Measurements from ENCODE around the gene EPB41L4B. TPM values are rescaled to one million over a fixed set of nuclear protein-coding genes. Genes with fewer than 3 reads are reported as not detected.

Gene EPB41L4B
- total and polyA plus RNA-seq, 7 experiments from 2014 or later: 0.36 TPM; not detected in 6

DNA sequence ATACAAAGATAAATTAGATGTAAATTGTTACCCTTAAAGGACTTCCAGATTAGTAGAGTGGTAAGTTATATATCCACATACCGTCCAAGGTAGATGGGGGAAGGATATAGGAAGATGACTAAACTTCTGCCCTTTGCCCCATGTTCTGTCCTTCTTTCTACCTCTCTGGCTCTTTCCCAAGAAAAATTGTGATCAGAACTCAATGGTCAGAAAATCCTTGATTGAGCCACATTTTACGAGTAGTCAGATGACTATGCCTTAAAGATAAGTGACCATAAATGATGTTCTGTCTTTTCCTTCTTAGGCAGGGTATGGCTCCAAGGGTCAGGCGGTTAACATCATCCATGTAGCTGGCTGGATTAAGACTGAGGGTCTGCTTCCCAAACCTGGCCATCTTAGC lies 158.2 kb downstream of the EPB41L4B start:
- no peaks in the 10 kb centered on the region for H3K27me3 ChIP-seq (ENCODE audit: control insufficient read depth in 2 of 2, insufficient read depth in 2 of 2, low read length in 2 of 2)
- no peaks in the 10 kb centered on the region for H3K36me3 ChIP-seq (ENCODE audit: control insufficient read depth in 2 of 3, insufficient read depth in 3 of 3, low read length in 3 of 3)
- intact Hi-C loops (cut with micrococcal nuclease): no loop called here
- POLR2A ChIA-PET: no interaction called here
- Mint-ChIP-seq H3K27ac (no peak overlapping the region), H3K9me3 (peaks cover 0 to 18% (median 11%) of the 10 kb centered on the region in 11 donors), H3K4me3 (no peak overlapping the region), H3K27me3 (peaks cover 34 to 54% (median 50%) of the 10 kb centered on the region in 5 donors), H3K36me3 (peaks cover 0 to 16% (median 5%) of the 10 kb centered on the region in 5 donors), H3K4me1 (peaks cover 0 to 6% (median 4%) of the 10 kb centered on the region in 7 donors)
- DNase-seq (no peak), ATAC-seq (no peak)
- no peak overlapping the region for H3K27ac ChIP-seq (ENCODE audit: low read depth, low read length)
- CTCF ChIA-PET: no interaction called here
- no peaks in the 10 kb centered on the region for H3K4me1 ChIP-seq (ENCODE audit: control insufficient read depth in 2 of 2, insufficient read depth in 2 of 2, low read length in 2 of 2)
- no peaks in the 10 kb centered on the region for H3K9me3 ChIP-seq (ENCODE audit: control insufficient read depth in 2 of 3, low read length in 3 of 3)
- H3K4me3 ChIP-seq (ENCODE audit: low read length): no peak overlapping the region

DNA sequence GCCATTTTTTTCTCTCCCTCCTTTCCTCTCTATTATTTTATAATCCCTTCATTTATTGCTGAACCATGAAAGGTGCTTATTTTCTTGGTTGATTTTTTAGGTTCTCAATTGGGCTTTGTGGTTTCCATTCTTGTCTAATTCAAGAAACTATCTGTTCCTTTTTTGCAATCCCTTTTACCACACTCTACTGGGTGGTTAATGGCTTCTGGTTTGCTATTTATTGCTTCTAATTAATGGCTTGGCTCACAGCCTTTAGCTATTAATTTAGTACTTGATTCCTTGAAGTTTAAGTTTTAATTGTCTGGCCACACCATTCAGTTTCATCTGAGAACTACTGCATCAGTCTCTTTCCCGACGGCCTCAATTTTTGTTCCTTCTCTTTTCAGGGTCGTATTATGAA lies 159.4 kb downstream of the EPB41L4B start:
- no peak overlapping the region for H3K27ac ChIP-seq (ENCODE audit: low read depth, low read length)
- H3K4me1 ChIP-seq (ENCODE audit: control insufficient read depth in 2 of 2, insufficient read depth in 2 of 2, low read length in 2 of 2): no peaks in the 10 kb centered on the region
- Mint-ChIP-seq H3K36me3 (peaks cover 0 to 16% (median 8%) of the 10 kb centered on the region in 5 donors), H3K27ac (no peak overlapping the region), H3K27me3 (peaks cover 31 to 49% (median 46%) of the 10 kb centered on the region in 5 donors), H3K4me3 (no peak overlapping the region), H3K9me3 (peaks cover 0 to 18% (median 11%) of the 10 kb centered on the region in 11 donors), H3K4me1 (no peaks in the 10 kb centered on the region)
- H3K36me3 ChIP-seq (ENCODE audit: control insufficient read depth in 2 of 3, insufficient read depth in 3 of 3, low read length in 3 of 3): no peaks in the 10 kb centered on the region
- intact Hi-C loops (cut with micrococcal nuclease): no loop called here
- DNase-seq (no peak), ATAC-seq (no peak)
- no peak overlapping the region for H3K4me3 ChIP-seq (ENCODE audit: low read length)
- POLR2A ChIA-PET: no interaction called here
- no peaks in the 10 kb centered on the region for H3K27me3 ChIP-seq (ENCODE audit: control insufficient read depth in 2 of 2, insufficient read depth in 2 of 2, low read length in 2 of 2)
- CTCF ChIA-PET: no interaction called here
- no peaks in the 10 kb centered on the region for H3K9me3 ChIP-seq (ENCODE audit: control insufficient read depth in 2 of 3, low read length in 3 of 3)

- Mint-ChIP-seq H3K4me1 (no peaks in the 10 kb centered on the region), H3K27me3 (peaks cover 12 to 35% (median 30%) of the 10 kb centered on the region in 5 donors), H3K36me3 (peaks cover 0 to 9% (median 4%) of the 10 kb centered on the region in 5 donors), H3K4me3 (no peak overlapping the region), H3K9me3 (peaks cover 0 to 11% (median 4%) of the 10 kb centered on the region in 11 donors), H3K27ac (no peak overlapping the region)
- ATAC-seq: no peak
- H3K4me1 ChIP-seq (ENCODE audit: control insufficient read depth in 2 of 2, insufficient read depth in 2 of 2, low read length in 2 of 2): no peaks in the 10 kb centered on the region
- no peaks in the 10 kb centered on the region for H3K9me3 ChIP-seq (ENCODE audit: control insufficient read depth in 2 of 3, low read length in 3 of 3)
- POLR2A ChIA-PET: no interaction called here
- intact Hi-C loops (cut with micrococcal nuclease): no loop called here
- H3K4me3 ChIP-seq (ENCODE audit: low read length): no peak overlapping the region
- no peak overlapping the region for H3K27ac ChIP-seq (ENCODE audit: low read depth, low read length)
- no peak for DNase-seq
- CTCF ChIA-PET: no interaction called here
- no peaks in the 10 kb centered on the region for H3K27me3 ChIP-seq (ENCODE audit: control insufficient read depth in 2 of 2, insufficient read depth in 2 of 2, low read length in 2 of 2)
- H3K36me3 ChIP-seq (ENCODE audit: control insufficient read depth in 2 of 3, insufficient read depth in 3 of 3, low read length in 3 of 3): no peaks in the 10 kb centered on the region
These were observed 161.3 kb downstream of the EPB41L4B start for GRCh38 chr9:109159583-109159982.

DNA sequence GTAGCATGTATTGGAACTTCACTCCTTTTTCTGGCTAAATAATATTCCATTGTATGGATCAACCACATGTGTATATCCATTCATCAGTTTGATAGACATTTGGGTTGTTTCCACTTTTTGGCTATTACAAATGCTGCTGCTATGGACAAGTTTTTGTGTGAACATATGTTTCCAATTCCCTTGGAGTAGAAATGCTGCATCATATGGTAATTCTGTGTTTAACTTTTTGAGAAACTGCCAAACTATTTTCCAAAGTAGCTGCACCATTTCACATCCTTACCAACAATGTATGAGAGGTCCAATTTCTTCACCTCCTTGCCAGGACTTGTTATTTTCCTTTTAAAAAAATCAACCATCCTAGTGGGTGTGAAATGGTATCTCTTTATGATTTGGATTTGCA lies 162.2 kb downstream of the EPB41L4B start:
- Mint-ChIP-seq H3K4me1 (no peaks in the 10 kb centered on the region), H3K27me3 (peaks cover 8 to 31% (median 24%) of the 10 kb centered on the region in 5 donors), H3K36me3 (peaks cover 0 to 8% (median 7%) of the 10 kb centered on the region in 5 donors), H3K9me3 (peaks cover 0 to 15% (median 9%) of the 10 kb centered on the region in 11 donors), H3K27ac (no peak overlapping the region), H3K4me3 (no peak overlapping the region)
- no peak for ATAC-seq
- H3K27ac ChIP-seq (ENCODE audit: low read depth, low read length): no peak overlapping the region
- DNase-seq: no peak
- no peaks in the 10 kb centered on the region for H3K4me1 ChIP-seq (ENCODE audit: control insufficient read depth in 2 of 2, insufficient read depth in 2 of 2, low read length in 2 of 2)
- intact Hi-C loops (cut with micrococcal nuclease): no loop called here
- no peaks in the 10 kb centered on the region for H3K36me3 ChIP-seq (ENCODE audit: control insufficient read depth in 2 of 3, insufficient read depth in 3 of 3, low read length in 3 of 3)
- CTCF ChIA-PET: no interaction called here
- H3K9me3 ChIP-seq (ENCODE audit: control insufficient read depth in 2 of 3, low read length in 3 of 3): peaks cover 0 to 5% (median 0%) of the 10 kb centered on the region in 3 experiments
- no peak overlapping the region for H3K4me3 ChIP-seq (ENCODE audit: low read length)
- POLR2A ChIA-PET: no interaction called here
- no peaks in the 10 kb centered on the region for H3K27me3 ChIP-seq (ENCODE audit: control insufficient read depth in 2 of 2, insufficient read depth in 2 of 2, low read length in 2 of 2)

DNA sequence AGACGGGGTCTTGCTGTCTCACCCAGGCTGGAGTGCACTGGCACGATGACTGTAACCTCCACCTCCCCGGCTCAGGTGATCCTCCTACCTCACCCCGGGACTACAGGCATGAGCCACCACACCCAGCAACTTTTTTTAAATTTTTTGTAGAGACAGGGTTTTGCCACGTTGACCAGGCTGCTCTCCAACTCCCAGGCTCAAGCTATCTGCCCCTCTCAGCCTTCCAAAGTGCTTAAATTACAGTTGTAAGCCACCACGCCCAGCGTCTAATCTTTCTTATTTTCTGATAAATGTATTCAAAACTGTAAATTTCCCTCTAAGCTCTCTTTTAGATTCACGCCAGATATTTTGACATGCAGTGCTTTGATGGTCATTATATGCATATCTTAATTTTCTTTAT lies 164.2 kb downstream of the EPB41L4B start:
- ChIA-PET POLR2A (no interaction called here), CTCF (no interaction called here)
- no peak overlapping the region for H3K4me3 ChIP-seq (ENCODE audit: low read length)
- H3K27me3 ChIP-seq (ENCODE audit: control insufficient read depth in 2 of 2, insufficient read depth in 2 of 2, low read length in 2 of 2): no peaks in the 10 kb centered on the region
- Mint-ChIP-seq H3K4me3 (no peak overlapping the region), H3K4me1 (no peaks in the 10 kb centered on the region), H3K27me3 (peaks cover 7 to 24% (median 12%) of the 10 kb centered on the region in 5 donors), H3K27ac (no peak overlapping the region), H3K36me3 (peaks cover 0 to 15% (median 10%) of the 10 kb centered on the region in 5 donors), H3K9me3 (peaks cover 0 to 33% (median 16%) of the 10 kb centered on the region in 11 donors)
- intact Hi-C loops (cut with micrococcal nuclease): no loop called here
- H3K36me3 ChIP-seq (ENCODE audit: control insufficient read depth in 2 of 3, insufficient read depth in 3 of 3, low read length in 3 of 3): no peaks in the 10 kb centered on the region
- no peak overlapping the region for H3K27ac ChIP-seq (ENCODE audit: low read depth, low read length)
- no peaks in the 10 kb centered on the region for H3K4me1 ChIP-seq (ENCODE audit: control insufficient read depth in 2 of 2, insufficient read depth in 2 of 2, low read length in 2 of 2)
- ATAC-seq (no peak), DNase-seq (no peak)
- H3K9me3 ChIP-seq (ENCODE audit: control insufficient read depth in 2 of 3, low read length in 3 of 3): peaks cover 0 to 14% (median 0%) of the 10 kb centered on the region in 3 experiments

DNA sequence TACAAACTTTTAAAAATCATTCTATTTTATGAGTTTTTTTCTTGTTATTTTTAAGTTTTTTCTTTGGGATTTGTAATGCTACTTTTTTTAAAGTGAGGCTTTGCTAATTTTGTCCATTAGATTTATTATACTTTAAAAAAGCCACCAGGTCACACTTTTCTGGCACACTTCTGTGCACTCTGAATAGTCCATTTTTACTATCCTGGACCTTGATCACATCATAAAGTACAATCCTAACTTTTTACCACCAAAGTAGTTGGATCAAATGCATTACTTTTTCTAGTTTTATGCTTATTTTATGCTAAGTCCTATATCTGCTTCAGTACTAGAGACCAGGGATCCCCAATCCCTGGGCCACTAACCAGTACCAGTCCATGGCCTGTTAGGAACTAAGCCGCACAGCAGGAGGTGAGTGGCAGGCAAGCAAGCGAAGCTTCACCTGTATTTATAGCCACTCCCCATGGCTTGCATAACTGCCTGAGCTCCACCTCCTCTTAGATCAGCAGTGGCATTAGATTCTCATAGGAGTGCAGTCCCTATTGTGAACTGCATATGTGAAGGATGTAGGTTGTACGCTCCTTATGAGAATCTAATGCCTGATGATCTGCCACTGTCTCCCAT lies 169.8 kb downstream of the EPB41L4B start:
- CTCF ChIA-PET: no interaction called here
- ATAC-seq (no peak), DNase-seq (no peak)
- no peak overlapping the region for H3K27ac ChIP-seq (ENCODE audit: low read depth, low read length)
- H3K36me3 ChIP-seq (ENCODE audit: control insufficient read depth in 2 of 3, insufficient read depth in 3 of 3, low read length in 3 of 3): no peaks in the 10 kb centered on the region
- Mint-ChIP-seq H3K27ac (no peak overlapping the region), H3K36me3 (peaks cover 0 to 10% (median 3%) of the 10 kb centered on the region in 5 donors), H3K4me3 (no peak overlapping the region), H3K4me1 (no peaks in the 10 kb centered on the region), H3K9me3 (peaks cover 0 to 35% (median 14%) of the 10 kb centered on the region in 11 donors), H3K27me3 (peaks cover 0 to 23% (median 1%) of the 10 kb centered on the region in 5 donors)
- H3K27me3 ChIP-seq (ENCODE audit: control insufficient read depth in 2 of 2, insufficient read depth in 2 of 2, low read length in 2 of 2): no peaks in the 10 kb centered on the region
- no peaks in the 10 kb centered on the region for H3K4me1 ChIP-seq (ENCODE audit: control insufficient read depth in 2 of 2, insufficient read depth in 2 of 2, low read length in 2 of 2)
- H3K4me3 ChIP-seq (ENCODE audit: low read length): no peak overlapping the region
- H3K9me3 ChIP-seq (ENCODE audit: control insufficient read depth in 2 of 3, low read length in 3 of 3): peaks cover 0 to 14% (median 0%) of the 10 kb centered on the region in 3 experiments
- intact Hi-C loops (cut with micrococcal nuclease): no loop called here
- POLR2A ChIA-PET: no interaction called here

DNA sequence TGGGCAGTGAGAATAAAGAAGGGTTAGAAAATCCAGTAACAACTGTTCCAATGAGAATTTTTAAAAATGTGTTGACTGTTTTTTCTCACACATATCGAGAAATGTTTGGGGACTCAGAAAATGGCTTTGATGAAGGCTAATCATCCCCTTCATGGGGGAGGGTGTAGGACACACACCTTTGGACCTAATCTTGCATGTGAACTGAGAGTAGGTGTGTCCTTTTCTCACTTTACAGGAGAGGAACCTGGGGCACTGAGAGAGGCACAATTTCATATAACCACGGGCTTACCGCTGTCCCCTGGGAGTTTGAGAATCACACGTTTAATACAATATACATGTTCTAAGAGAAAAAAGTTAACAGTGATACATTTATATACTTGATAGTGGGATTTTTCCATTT lies 171.1 kb downstream of the EPB41L4B start:
- Mint-ChIP-seq H3K4me1 (no peaks in the 10 kb centered on the region), H3K36me3 (peaks cover 0 to 10% (median 3%) of the 10 kb centered on the region in 5 donors), H3K4me3 (no peak overlapping the region), H3K27ac (no peak overlapping the region), H3K9me3 (peaks cover 0 to 30% (median 14%) of the 10 kb centered on the region in 11 donors), H3K27me3 (peaks cover 0 to 28% (median 0%) of the 10 kb centered on the region in 5 donors)
- no peaks in the 10 kb centered on the region for H3K27me3 ChIP-seq (ENCODE audit: control insufficient read depth in 2 of 2, insufficient read depth in 2 of 2, low read length in 2 of 2)
- no peaks in the 10 kb centered on the region for H3K36me3 ChIP-seq (ENCODE audit: control insufficient read depth in 2 of 3, insufficient read depth in 3 of 3, low read length in 3 of 3)
- intact Hi-C loops (cut with micrococcal nuclease): no loop called here
- ChIA-PET CTCF (no interaction called here), POLR2A (no interaction called here)
- DNase-seq (no peak), ATAC-seq (no peak)
- no peak overlapping the region for H3K27ac ChIP-seq (ENCODE audit: low read depth, low read length)
- no peaks in the 10 kb centered on the region for H3K4me1 ChIP-seq (ENCODE audit: control insufficient read depth in 2 of 2, insufficient read depth in 2 of 2, low read length in 2 of 2)
- H3K4me3 ChIP-seq (ENCODE audit: low read length): no peak overlapping the region
- peaks cover 0 to 14% (median 0%) of the 10 kb centered on the region in 3 experiments for H3K9me3 ChIP-seq (ENCODE audit: control insufficient read depth in 2 of 3, low read length in 3 of 3)
